GM12878 (cell line): Measurements from ENCODE around the gene MAN2A1.

Experiments
- ASH2L ChIP-seq: fragments of 300-600, 200-600 bp; sonication (generic); IDR thresholded peaks from 2 replicates; pipeline ENCODE4 v1.6.1; 2017; ENCODE audit warnings: low read depth, mild to moderate bottlenecking, borderline replicate concordance
- CTCF ChIP-seq, 3 experiments: IDR thresholded peaks in 2 of 3; conservative IDR thresholded peaks in 1 of 3; 2 replicates each; pipeline ENCODE4 v1.5.1; 2011; ENCODE audit warnings: low read depth in 3 of 3, low read length in 3 of 3, mild to moderate bottlenecking in 3 of 3, control low read depth in 2 of 3, moderate library complexity in 2 of 3, inconsistent platforms in 1 of 3, mixed read lengths in 1 of 3; ENCODE audit not compliant: control insufficient read depth in 2 of 3, insufficient read depth in 1 of 3; ENCODE audit errors: extremely low read depth in 1 of 3
- EGR1 ChIP-seq, 2 experiments: IDR thresholded peaks; 1 replicate in 1 of 2; 2 replicates in 1 of 2; pipeline ENCODE4 v1.6.1; 2011 to 2012; ENCODE audit warnings: low read depth in 2 of 2, low read length in 2 of 2, borderline replicate concordance in 1 of 2, mild to moderate bottlenecking in 1 of 2, moderate library complexity in 1 of 2
- FOXK2 ChIP-seq: fragments of 450-650 bp; IDR thresholded peaks from 2 replicates; pipeline ENCODE4 v1.6.1; 2017; ENCODE audit warnings: mild to moderate bottlenecking, moderate library complexity
- HCFC1 ChIP-seq: fragments of 150-350 bp; IDR thresholded peaks from 2 replicates; pipeline ENCODE4 v1.6.1; 2014; ENCODE audit warnings: low read length
- MXI1 ChIP-seq: fragments of 150-350 bp; IDR thresholded peaks from 2 replicates; pipeline ENCODE4 v1.6.1; 2011; ENCODE audit warnings: low read depth, mild to moderate bottlenecking, inconsistent platforms, low read length, improper control_type of control experiment
- NR2F1 ChIP-seq: fragments of 450-650 bp; conservative IDR thresholded peaks from 2 replicates; pipeline ENCODE4 v1.6.1; 2017; ENCODE audit warnings: mild to moderate bottlenecking
- RBBP5 ChIP-seq: fragments of 200-600 bp; sonication (generic); conservative IDR thresholded peaks from 2 replicates; pipeline ENCODE4 v1.6.1; 2016
- ZBED1 ChIP-seq: IDR thresholded peaks from 2 replicates; pipeline ENCODE4 v1.6.1; 2016; ENCODE audit warnings: borderline replicate concordance
- TF ChIP-seq, protein P1 (sequence below): fragments of 450-650 bp; formaldehyde crosslinking; IDR thresholded peaks from 2 replicates; pipeline ENCODE4 v1.4.0; 2020; ENCODE audit warnings: mild to moderate bottlenecking, moderate library complexity

DNA sequence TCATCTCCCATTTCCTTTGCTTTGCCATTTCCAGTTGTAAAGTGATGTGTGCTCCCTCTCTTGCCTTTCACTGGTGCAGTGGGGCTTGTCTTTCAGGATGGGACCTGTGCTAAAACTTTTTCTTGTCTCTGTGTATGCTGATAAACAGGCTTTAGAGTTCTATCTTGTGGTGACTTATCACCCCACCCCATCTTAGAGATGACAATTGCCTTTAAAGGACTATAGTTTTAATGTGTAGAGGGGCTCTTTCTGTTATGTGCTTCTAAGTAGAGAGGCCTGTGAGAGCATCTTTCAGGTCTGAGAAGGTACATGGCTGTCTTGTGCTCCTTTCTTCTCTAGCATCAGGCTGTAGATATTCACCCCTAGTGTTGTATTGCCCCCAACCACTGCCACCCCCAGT lies 21.9 kb downstream of the MAN2A1 start:
- TF ChIP-seq CTCF (IDR thresholded peaks at IDR 0.05 in 2 of 3, conservative IDR thresholded peaks at IDR 0.05 in 1 of 3; ENCODE audit: control insufficient read depth in 2 of 3, extremely low read depth in 1 of 3, insufficient read depth in 1 of 3, low read depth in 3 of 3, low read length in 3 of 3) (no peak), ZBED1 (no peak), HCFC1 (no peak), EGR1 (IDR thresholded peaks at IDR 0.05; ENCODE audit: borderline replicate concordance in 1 of 2, low read depth in 2 of 2, low read length in 2 of 2) (no peak), FOXK2 (no peak), ASH2L (no peak), MXI1 (no peak), NR2F1 (no peak), RBBP5 (no peak)
- TF ChIP-seq, protein P1, sequence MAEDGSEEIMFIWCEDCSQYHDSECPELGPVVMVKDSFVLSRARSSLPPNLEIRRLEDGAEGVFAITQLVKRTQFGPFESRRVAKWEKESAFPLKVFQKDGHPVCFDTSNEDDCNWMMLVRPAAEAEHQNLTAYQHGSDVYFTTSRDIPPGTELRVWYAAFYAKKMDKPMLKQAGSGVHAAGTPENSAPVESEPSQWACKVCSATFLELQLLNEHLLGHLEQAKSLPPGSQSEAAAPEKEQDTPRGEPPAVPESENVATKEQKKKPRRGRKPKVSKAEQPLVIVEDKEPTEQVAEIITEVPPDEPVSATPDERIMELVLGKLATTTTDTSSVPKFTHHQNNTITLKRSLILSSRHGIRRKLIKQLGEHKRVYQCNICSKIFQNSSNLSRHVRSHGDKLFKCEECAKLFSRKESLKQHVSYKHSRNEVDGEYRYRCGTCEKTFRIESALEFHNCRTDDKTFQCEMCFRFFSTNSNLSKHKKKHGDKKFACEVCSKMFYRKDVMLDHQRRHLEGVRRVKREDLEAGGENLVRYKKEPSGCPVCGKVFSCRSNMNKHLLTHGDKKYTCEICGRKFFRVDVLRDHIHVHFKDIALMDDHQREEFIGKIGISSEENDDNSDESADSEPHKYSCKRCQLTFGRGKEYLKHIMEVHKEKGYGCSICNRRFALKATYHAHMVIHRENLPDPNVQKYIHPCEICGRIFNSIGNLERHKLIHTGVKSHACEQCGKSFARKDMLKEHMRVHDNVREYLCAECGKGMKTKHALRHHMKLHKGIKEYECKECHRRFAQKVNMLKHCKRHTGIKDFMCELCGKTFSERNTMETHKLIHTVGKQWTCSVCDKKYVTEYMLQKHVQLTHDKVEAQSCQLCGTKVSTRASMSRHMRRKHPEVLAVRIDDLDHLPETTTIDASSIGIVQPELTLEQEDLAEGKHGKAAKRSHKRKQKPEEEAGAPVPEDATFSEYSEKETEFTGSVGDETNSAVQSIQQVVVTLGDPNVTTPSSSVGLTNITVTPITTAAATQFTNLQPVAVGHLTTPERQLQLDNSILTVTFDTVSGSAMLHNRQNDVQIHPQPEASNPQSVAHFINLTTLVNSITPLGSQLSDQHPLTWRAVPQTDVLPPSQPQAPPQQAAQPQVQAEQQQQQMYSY (CRISPR knock-in tag): no peak
